GM19455 (cell line): ENCODE data around the gene CTH.
"Not testable (repeated sequence)": the region's sequence is repeated elsewhere in the genome, so short reads cannot be mapped to it uniquely, and the experiment has no call there.

ENCODE experiments used
- ATAC-seq: cut with Tn5 transposase; IDR thresholded peaks from one replicate; pipeline ENCODE4 v1.9.1; 2021; ENCODE audit not compliant: unreplicated experiment

CTH gene

GRCh38 chr1:70410604-70411359 lies at the start of gene CTH:
Gene CTH, plus strand, starts transcription at chr1:70411268. Its CDS starts 148 bp downstream, at chr1:70411416.
- peak; percentile 98 for ATAC-seq

GRCh38 chr1:70361727-70362398 lies 49.2 kb upstream of the CTH start:
- ATAC-seq: no peak

GRCh38 chr1:70364439-70364838 lies 46.6 kb upstream of the CTH start:
- ATAC-seq: no peak

GRCh38 chr1:70366425-70366952 lies 44.6 kb upstream of the CTH start:
- not testable (repeated sequence) for ATAC-seq

GRCh38 chr1:70366997-70367396 lies 44.1 kb upstream of the CTH start:
- ATAC-seq: not testable (repeated sequence)

- not testable (repeated sequence) for ATAC-seq
Measured at GRCh38 chr1:70367397-70367796, 43.7 kb upstream of the CTH start.

- not testable (repeated sequence) for ATAC-seq
Measured at GRCh38 chr1:70371586-70371985, 39.5 kb upstream of the CTH start.

- ATAC-seq: no peak
Measured at GRCh38 chr1:70372426-70372825, 38.6 kb upstream of the CTH start.

GRCh38 chr1:70373580-70373979 lies 37.5 kb upstream of the CTH start:
- not testable (repeated sequence) for ATAC-seq

- no peak for ATAC-seq
Measured at GRCh38 chr1:70376196-70376595, 34.9 kb upstream of the CTH start.

GRCh38 chr1:70382682-70383081 lies 28.4 kb upstream of the CTH start:
- ATAC-seq: no peak

GRCh38 chr1:70383483-70383882 lies 27.6 kb upstream of the CTH start:
- no peak for ATAC-seq

GRCh38 chr1:70384542-70384941 lies 26.5 kb upstream of the CTH start:
- ATAC-seq: no peak

GRCh38 chr1:70385477-70385876 lies 25.6 kb upstream of the CTH start:
- ATAC-seq: no peak

GRCh38 chr1:70386121-70386520 lies 24.9 kb upstream of the CTH start:
- ATAC-seq: no peak

GRCh38 chr1:70387507-70387906 lies 23.6 kb upstream of the CTH start:
- ATAC-seq: no peak

GRCh38 chr1:70392626-70393025 lies 18.4 kb upstream of the CTH start:
- no peak for ATAC-seq

- no peak for ATAC-seq
Measured at GRCh38 chr1:70396607-70397006, 14.5 kb upstream of the CTH start.

GRCh38 chr1:70397013-70397412 lies 14.1 kb upstream of the CTH start:
- no peak for ATAC-seq

- ATAC-seq: no peak
Measured at GRCh38 chr1:70400335-70400734, 10.7 kb upstream of the CTH start.

- ATAC-seq: no peak
Measured at GRCh38 chr1:70401974-70402373, 9.1 kb upstream of the CTH start.

GRCh38 chr1:70403759-70404158 lies 7.3 kb upstream of the CTH start:
- no peak for ATAC-seq
